GM19023 (cell line): Measurements from ENCODE around the gene RFX2.
"Not testable (repeated sequence)": the region's sequence is repeated elsewhere in the genome, so short reads cannot be mapped to it uniquely, and the experiment has no call there.

Experiments used
- ATAC-seq: cut with Tn5 transposase; IDR thresholded peaks from one replicate; pipeline ENCODE4 v1.9.1; 2021; ENCODE audit warnings: mild to moderate bottlenecking, moderate library complexity; ENCODE audit not compliant: unreplicated experiment

The RFX2 gene

GRCh38 chr19:6017576-6017975, 92.7 kb downstream of the RFX2 start:
- no peak for ATAC-seq

GRCh38 chr19:6015841-6016545, 94.3 kb downstream of the RFX2 start:
- ATAC-seq, result no peak

- no peak for ATAC-seq
These were observed 95.7 kb downstream of the RFX2 start for GRCh38 chr19:6014551-6015135.

GRCh38 chr19:6012426-6013170, 97.7 kb downstream of the RFX2 start:
- ATAC-seq, result no peak

GRCh38 chr19:6011794-6012193, 98.5 kb downstream of the RFX2 start:
- no peak for ATAC-seq

GRCh38 chr19:6011206-6011605, 99.1 kb downstream of the RFX2 start:
- no peak for ATAC-seq

- ATAC-seq, result no peak
These were observed 100.2 kb downstream of the RFX2 start for GRCh38 chr19:6010107-6010506.

- ATAC-seq, result no peak
These were observed 102.4 kb downstream of the RFX2 start for GRCh38 chr19:6007866-6008265.

- no peak for ATAC-seq
These were observed 103.4 kb downstream of the RFX2 start for GRCh38 chr19:6006896-6007295.

- not testable (repeated sequence) for ATAC-seq
These were observed 104.2 kb downstream of the RFX2 start for GRCh38 chr19:6006070-6006446.

- ATAC-seq, result no peak
These were observed 104.8 kb downstream of the RFX2 start for GRCh38 chr19:6005321-6006069.

- no peak for ATAC-seq
These were observed 106.3 kb downstream of the RFX2 start for GRCh38 chr19:6003976-6004375.

GRCh38 chr19:6002591-6002990, 107.7 kb downstream of the RFX2 start:
- no peak for ATAC-seq

- no peak for ATAC-seq
These were observed 110.0 kb downstream of the RFX2 start for GRCh38 chr19:6000228-6000847.

GRCh38 chr19:5999693-6000092, 110.6 kb downstream of the RFX2 start:
- no peak for ATAC-seq

GRCh38 chr19:5997371-5997770, 112.9 kb downstream of the RFX2 start:
- no peak for ATAC-seq

GRCh38 chr19:5996623-5997320, 113.5 kb downstream of the RFX2 start:
- no peak for ATAC-seq

GRCh38 chr19:5996102-5996501, 114.2 kb downstream of the RFX2 start:
- ATAC-seq, result no peak

GRCh38 chr19:5995606-5996005, 114.7 kb downstream of the RFX2 start:
- no peak for ATAC-seq

- no peak for ATAC-seq
These were observed 115.7 kb downstream of the RFX2 start for GRCh38 chr19:5994405-5995165.
